Fibroblast of gingiva (primary cell): Measurements from ENCODE around the gene DIPK1B.

ENCODE experiments used
- DNase-seq: peaks from one replicate; pipeline ENCODE4 v3.0.0-alpha.2; 2011; ENCODE audit warnings: low read depth

Gene DIPK1B

GRCh38 chr9:136720251-136720897 lies 8.0 kb downstream of the DIPK1B start:
- DNase-seq: no peak

GRCh38 chr9:136720898-136721338 lies 8.5 kb downstream of the DIPK1B start:
- no peak for DNase-seq

GRCh38 chr9:136721339-136722092 lies 9.1 kb downstream of the DIPK1B start:
- DNase-seq: peak; percentile 35

GRCh38 chr9:136722093-136722968 lies 10.0 kb downstream of the DIPK1B start:
- DNase-seq: no peak

- DNase-seq: peak; percentile 14
Measured at GRCh38 chr9:136722969-136723356, 10.6 kb downstream of the DIPK1B start.

- no peak for DNase-seq
Measured at GRCh38 chr9:136723362-136723976, 11.1 kb downstream of the DIPK1B start.

GRCh38 chr9:136723989-136724388 lies 11.6 kb downstream of the DIPK1B start:
- DNase-seq: no peak

GRCh38 chr9:136724772-136725171 lies 12.4 kb downstream of the DIPK1B start:
- no peak for DNase-seq

- peak; percentile 47 for DNase-seq
Measured at GRCh38 chr9:136725612-136726011, 13.2 kb downstream of the DIPK1B start.

GRCh38 chr9:136726118-136726517 lies 13.7 kb downstream of the DIPK1B start:
- no peak for DNase-seq

- DNase-seq: peak; percentile 53
Measured at GRCh38 chr9:136726631-136727191, 14.3 kb downstream of the DIPK1B start.

- peak; percentile 92 for DNase-seq
Measured at GRCh38 chr9:136728080-136728547, 15.7 kb downstream of the DIPK1B start.

- peak; percentile 37 for DNase-seq
Measured at GRCh38 chr9:136728548-136729123, 16.3 kb downstream of the DIPK1B start.

GRCh38 chr9:136729144-136729543 lies 16.8 kb downstream of the DIPK1B start:
- DNase-seq: peak; percentile 29

- no peak for DNase-seq
Measured at GRCh38 chr9:136729926-136730325, 17.6 kb downstream of the DIPK1B start.

- no peak for DNase-seq
Measured at GRCh38 chr9:136732444-136733178, 20.2 kb downstream of the DIPK1B start.

GRCh38 chr9:136733611-136734010 lies 21.2 kb downstream of the DIPK1B start:
- no peak for DNase-seq

GRCh38 chr9:136734837-136735496 lies 22.6 kb downstream of the DIPK1B start:
- no peak for DNase-seq

- no peak for DNase-seq
Measured at GRCh38 chr9:136735812-136736480, 23.6 kb downstream of the DIPK1B start.
